HepG2 (cell line): Measurements from ENCODE around the gene ZNF277. TPM values are rescaled to one million over a fixed set of nuclear protein-coding genes. Genes with fewer than 3 reads are reported as not detected.
A peak's percentile ranks its signal among the peaks of the same experiment; 100 is the strongest.

ENCODE experiments used
- CREB3 ChIP-seq: sonication (generic); formaldehyde crosslinking; IDR thresholded peaks from 2 replicates; pipeline ENCODE4 v1.5.0; 2020; ENCODE audit warnings: missing genetic modification reagents
- DPF2 ChIP-seq: sonication (generic); formaldehyde crosslinking; IDR thresholded peaks from 2 replicates; pipeline ENCODE4 v1.4.0; 2020; ENCODE audit warnings: mild to moderate bottlenecking, low read depth, missing genetic modification reagents, borderline replicate concordance
- ELF3 ChIP-seq: IDR thresholded peaks from 2 replicates; pipeline ENCODE4 v1.6.1; 2016; ENCODE audit warnings: missing genetic modification reagents, missing compliant biosample characterization
- MTA3 ChIP-seq: sonication (generic); formaldehyde crosslinking; IDR thresholded peaks from 2 replicates; pipeline ENCODE4 v1.4.0; 2020; ENCODE audit warnings: missing genetic modification reagents
- NFKBIZ ChIP-seq: IDR thresholded peaks from 2 replicates; pipeline ENCODE4 v1.6.1; 2018; ENCODE audit warnings: missing genetic modification reagents, missing compliant biosample characterization
- SAP130 ChIP-seq: IDR thresholded peaks from 2 replicates; pipeline ENCODE4 v1.6.1; 2016; ENCODE audit warnings: low read depth
- TCF7 ChIP-seq: sonication (generic); IDR thresholded peaks from 2 replicates; pipeline ENCODE4 v1.6.1; 2016; ENCODE audit warnings: antibody characterized with exemption, low read depth
- ZNF10 ChIP-seq: sonication (generic); formaldehyde crosslinking; IDR thresholded peaks from 2 replicates; pipeline ENCODE4 v1.4.0; 2020; ENCODE audit warnings: mild to moderate bottlenecking, low read depth, missing genetic modification reagents, borderline replicate concordance
- ZNF276 ChIP-seq: sonication (generic); formaldehyde crosslinking; IDR thresholded peaks from 2 replicates; pipeline ENCODE4 v1.4.0; 2020; ENCODE audit warnings: mild to moderate bottlenecking, low read depth, missing genetic modification reagents
- ZNF567 ChIP-seq: sonication (generic); formaldehyde crosslinking; IDR thresholded peaks from 2 replicates; pipeline ENCODE4 v1.8.1; 2023; ENCODE audit warnings: mild to moderate bottlenecking, missing genetic modification reagents, borderline replicate concordance
- ZNF598 ChIP-seq: sonication (generic); formaldehyde crosslinking; IDR thresholded peaks from 2 replicates; pipeline ENCODE4 v1.5.1; 2020; ENCODE audit warnings: mild to moderate bottlenecking, missing genetic modification reagents, borderline replicate concordance
- polyA plus RNA-seq, 8 experiments: library from polyadenylated mRNA; depleted of rRNA in 3 of 8; stranded (reverse) in 7 of 8; unstranded in 1 of 8; fragments of >200 nt; fragmentation: Illumina TruSeq in 4 of 8; extraction: Trizol in 4 of 8; gene quantifications; 2 replicates each; pipeline versions ENCODE4 v1.2.1 to v1.2.3, GENCODE V29; 2011 to 2016; ENCODE audit warnings: low read depth in 4 of 8, missing spikeins in 1 of 8, mixed read lengths in 1 of 8; ENCODE audit not compliant: insufficient read depth in 1 of 8
- total RNA-seq, 5 experiments: library from RNA; depleted of rRNA; stranded (reverse); fragments of >200 nt; fragmentation: Illumina TruSeq; extraction: Trizol; gene quantifications; 2 replicates each; pipeline ENCODE4 v1.2.3, GENCODE V29; 2016; ENCODE audit warnings: low read depth in 1 of 5
- TF ChIP-seq, protein P1 (sequence below): sonication (generic); formaldehyde crosslinking; IDR thresholded peaks from 2 replicates; pipeline ENCODE4 v1.5.0; 2020; ENCODE audit warnings: missing genetic modification reagents, mild to moderate bottlenecking, borderline replicate concordance
- TF ChIP-seq, protein P2 (sequence below): sonication (generic); formaldehyde crosslinking; IDR thresholded peaks from 2 replicates; pipeline ENCODE4 v1.4.0; 2020; ENCODE audit warnings: missing genetic modification reagents
- TF ChIP-seq, protein P3 (sequence below): sonication (generic); formaldehyde crosslinking; IDR thresholded peaks from 2 replicates; pipeline ENCODE4 v1.5.1; 2020; ENCODE audit warnings: missing genetic modification reagents, mild to moderate bottlenecking, borderline replicate concordance

Gene ZNF277
- total and polyA plus RNA-seq, 2 of the 13 experiments (the other 11 are each of a cell fraction or from before 2014, with no cell fraction given): 29.1 to 30.1 TPM

DNA sequence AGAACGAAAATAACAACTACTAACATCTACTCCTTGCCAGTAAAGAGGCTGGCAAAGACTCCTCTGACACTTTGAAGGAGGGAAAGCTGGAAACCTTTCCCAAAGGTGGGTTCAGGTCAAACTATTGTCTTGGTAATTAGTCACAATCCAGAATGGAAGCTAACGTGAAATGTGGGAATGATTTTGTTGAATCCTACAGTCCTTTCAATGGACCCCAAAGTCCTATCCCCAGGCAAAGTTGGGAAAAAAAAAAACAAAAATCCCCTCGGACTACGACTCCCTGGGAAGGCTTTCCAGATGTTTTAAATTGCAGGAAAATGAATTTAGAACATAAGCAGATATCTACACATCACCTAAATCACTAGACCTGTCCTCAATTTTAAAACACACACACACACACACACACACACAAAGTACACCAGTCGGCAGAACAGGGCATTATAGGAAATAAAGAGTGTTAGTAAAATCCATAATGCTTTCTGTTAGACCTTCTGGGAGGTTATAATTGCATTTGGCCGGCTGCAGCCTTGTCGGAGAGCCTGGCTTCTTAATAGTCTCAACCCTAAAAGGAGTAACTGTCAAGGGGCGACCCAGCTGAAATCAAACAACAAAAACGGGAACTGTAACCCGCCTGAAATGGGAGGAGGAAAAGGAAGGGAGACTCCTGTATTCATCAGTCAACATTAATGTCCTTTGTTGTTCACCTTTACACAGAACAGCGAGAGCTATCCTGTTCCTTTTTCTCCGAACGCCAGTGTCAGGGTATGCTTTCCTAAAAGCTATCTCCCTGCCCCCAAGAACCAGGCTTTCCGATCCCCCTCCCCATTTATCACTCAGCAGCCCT, 1.8 kb upstream of the ZNF277 start (continued):
- TF ChIP-seq, protein P1, sequence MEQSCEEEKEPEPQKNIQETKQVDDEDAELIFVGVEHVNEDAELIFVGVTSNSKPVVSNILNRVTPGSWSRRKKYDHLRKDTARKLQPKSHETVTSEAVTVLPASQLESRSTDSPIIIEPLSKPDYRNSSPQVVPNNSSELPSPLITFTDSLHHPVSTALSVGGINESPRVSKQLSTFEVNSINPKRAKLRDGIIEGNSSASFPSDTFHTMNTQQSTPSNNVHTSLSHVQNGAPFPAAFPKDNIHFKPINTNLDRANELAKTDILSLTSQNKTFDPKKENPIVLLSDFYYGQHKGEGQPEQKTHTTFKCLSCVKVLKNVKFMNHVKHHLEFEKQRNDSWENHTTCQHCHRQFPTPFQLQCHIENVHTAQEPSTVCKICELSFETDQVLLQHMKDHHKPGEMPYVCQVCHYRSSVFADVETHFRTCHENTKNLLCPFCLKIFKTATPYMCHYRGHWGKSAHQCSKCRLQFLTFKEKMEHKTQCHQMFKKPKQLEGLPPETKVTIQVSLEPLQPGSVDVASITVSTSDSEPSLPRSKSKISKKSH (CRISPR knock-in tag): no peak
- no peak for TF ChIP-seq DPF2 (CRISPR knock-in tag)
- no peak for TF ChIP-seq ZNF598
- TF ChIP-seq ZNF10: no peak
- TF ChIP-seq ELF3 (CRISPR knock-in tag): 0 out of 2 replicates have a peak, but pooled peaks have one; percentile 0
- TF ChIP-seq CREB3 (CRISPR knock-in tag): no peak
- TF ChIP-seq TCF7: 0 out of 2 replicates have a peak, but pooled peaks have one; percentile 5
- TF ChIP-seq ZNF276 (CRISPR knock-in tag): no peak
- no peak for TF ChIP-seq NFKBIZ (CRISPR knock-in tag)
- TF ChIP-seq, protein P2, sequence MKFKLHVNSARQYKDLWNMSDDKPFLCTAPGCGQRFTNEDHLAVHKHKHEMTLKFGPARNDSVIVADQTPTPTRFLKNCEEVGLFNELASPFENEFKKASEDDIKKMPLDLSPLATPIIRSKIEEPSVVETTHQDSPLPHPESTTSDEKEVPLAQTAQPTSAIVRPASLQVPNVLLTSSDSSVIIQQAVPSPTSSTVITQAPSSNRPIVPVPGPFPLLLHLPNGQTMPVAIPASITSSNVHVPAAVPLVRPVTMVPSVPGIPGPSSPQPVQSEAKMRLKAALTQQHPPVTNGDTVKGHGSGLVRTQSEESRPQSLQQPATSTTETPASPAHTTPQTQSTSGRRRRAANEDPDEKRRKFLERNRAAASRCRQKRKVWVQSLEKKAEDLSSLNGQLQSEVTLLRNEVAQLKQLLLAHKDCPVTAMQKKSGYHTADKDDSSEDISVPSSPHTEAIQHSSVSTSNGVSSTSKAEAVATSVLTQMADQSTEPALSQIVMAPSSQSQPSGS: no peak
- TF ChIP-seq MTA3 (CRISPR knock-in tag): no peak
- no peak for TF ChIP-seq ZNF567 (CRISPR knock-in tag)
- peak; percentile 38; the same call in 1 of the 2 replicates for TF ChIP-seq SAP130 (CRISPR knock-in tag)
- TF ChIP-seq, protein P3, sequence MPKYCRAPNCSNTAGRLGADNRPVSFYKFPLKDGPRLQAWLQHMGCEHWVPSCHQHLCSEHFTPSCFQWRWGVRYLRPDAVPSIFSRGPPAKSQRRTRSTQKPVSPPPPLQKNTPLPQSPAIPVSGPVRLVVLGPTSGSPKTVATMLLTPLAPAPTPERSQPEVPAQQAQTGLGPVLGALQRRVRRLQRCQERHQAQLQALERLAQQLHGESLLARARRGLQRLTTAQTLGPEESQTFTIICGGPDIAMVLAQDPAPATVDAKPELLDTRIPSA (CRISPR knock-in tag): no peak
